Esophagus muscularis mucosa (tissue), 3 donors: ENCODE data around the gene RPS6KA2.

ENCODE experiments used
- CTCF ChIP-seq, 3 experiments: fragments of 200-600 bp in 2 of 3; fragments of 450-650 bp in 1 of 3; sonication (generic) in 2 of 3; IDR thresholded peaks; one replicate each; pipeline ENCODE4 v1.5.1; 2017 to 2019; ENCODE audit warnings: antibody characterized with exemption in 3 of 3, mild to moderate bottlenecking in 2 of 3, moderate library complexity in 1 of 3
- EP300 ChIP-seq: sonication (generic); formaldehyde crosslinking; IDR thresholded peaks from one replicate; pipeline ENCODE4 v1.6.1; 2017; ENCODE audit warnings: antibody characterized with exemption

- TF ChIP-seq CTCF (IDR thresholded peaks at IDR 0.05) (no peak), EP300 (no peak)
Measured at GRCh38 chr6:166474721-166475565, 152.1 kb downstream of the RPS6KA2 start.
